NCI-H82 (cell line): ENCODE results near the gene NFAT5.
"Not testable (repeated sequence)": the region's sequence is repeated elsewhere in the genome, so short reads cannot be mapped to it uniquely, and the experiment has no call there.

ENCODE experiments used
- DNase-seq: peaks from one replicate; lab custom pipeline; 2025; lab: John Stamatoyannopoulos, UW

NFAT5 gene

GRCh38 chr16:69565671-69566239 lies at the start of gene NFAT5:
TSS of gene NFAT5 (plus strand) at chr16:69565966. CDS start at chr16:69566302, 336 bp downstream.
- DNase-seq = peak; percentile 87

- DNase-seq = not testable (repeated sequence)
Measured at GRCh38 chr16:69517914-69518313, 47.9 kb upstream of the NFAT5 start.

- no peak for DNase-seq
Measured at GRCh38 chr16:69520413-69520799, 45.4 kb upstream of the NFAT5 start.

GRCh38 chr16:69520800-69521602 lies 44.8 kb upstream of the NFAT5 start:
- DNase-seq = no peak

GRCh38 chr16:69522041-69522578 lies 43.7 kb upstream of the NFAT5 start:
- no peak for DNase-seq

- DNase-seq = peak; percentile 53
Measured at GRCh38 chr16:69522732-69523404, 42.9 kb upstream of the NFAT5 start.

- DNase-seq = no peak
Measured at GRCh38 chr16:69523566-69524305, 42.0 kb upstream of the NFAT5 start.

GRCh38 chr16:69526831-69527655 lies 38.7 kb upstream of the NFAT5 start:
- no peak for DNase-seq

- DNase-seq = no peak
Measured at GRCh38 chr16:69531988-69532387, 33.8 kb upstream of the NFAT5 start.

- no peak for DNase-seq
Measured at GRCh38 chr16:69532641-69533455, 32.9 kb upstream of the NFAT5 start.

- no peak for DNase-seq
Measured at GRCh38 chr16:69534720-69535119, 31.0 kb upstream of the NFAT5 start.

- DNase-seq = no peak
Measured at GRCh38 chr16:69535123-69536050, 30.4 kb upstream of the NFAT5 start.

GRCh38 chr16:69537706-69538080 lies 28.1 kb upstream of the NFAT5 start:
- DNase-seq = no peak

- DNase-seq = no peak
Measured at GRCh38 chr16:69538808-69539207, 27.0 kb upstream of the NFAT5 start.

- no peak for DNase-seq
Measured at GRCh38 chr16:69542974-69543373, 22.8 kb upstream of the NFAT5 start.

- DNase-seq = no peak
Measured at GRCh38 chr16:69544088-69544487, 21.7 kb upstream of the NFAT5 start.

- not testable (repeated sequence) for DNase-seq
Measured at GRCh38 chr16:69546663-69547062, 19.1 kb upstream of the NFAT5 start.

- no peak for DNase-seq
Measured at GRCh38 chr16:69553332-69553731, 12.4 kb upstream of the NFAT5 start.

- peak; percentile 1 for DNase-seq
Measured at GRCh38 chr16:69554495-69554894, 11.3 kb upstream of the NFAT5 start.
